H1 (cell line): ENCODE measurements around the gene PASK.

Experiments
- CTCF ChIP-seq, 3 experiments: IDR thresholded peaks; 1 replicate in 2 of 3; 2 replicates in 1 of 3; pipeline versions ENCODE4 v1.5.1 to v1.6.1; 2011; ENCODE audit warnings: low read length in 3 of 3, mild to moderate bottlenecking in 3 of 3, inconsistent platforms in 2 of 3, low read depth in 1 of 3, moderate library complexity in 1 of 3; ENCODE audit not compliant: insufficient read depth in 1 of 3; ENCODE audit errors: control extremely low read depth in 1 of 3
- TBP ChIP-seq: IDR thresholded peaks from 2 replicates; pipeline ENCODE4 v1.6.1; 2011; ENCODE audit warnings: low read depth, low read length, improper control_type of control experiment

- TF ChIP-seq TBP (no peak), CTCF (IDR thresholded peaks at IDR 0.05; ENCODE audit: control extremely low read depth in 1 of 3, insufficient read depth in 1 of 3, low read depth in 1 of 3, low read length in 3 of 3) (no peak)
These were observed 20.0 kb downstream of the PASK start for GRCh38 chr2:241129086-241129871.
